GM23338 (cell line): ENCODE measurements around the gene TSPAN1. TPM values are rescaled to one million over a fixed set of nuclear protein-coding genes. Genes with fewer than 3 reads are reported as not detected.

Source experiments
- ATAC-seq: fragments of 200-7000 bp; cut with Tn5 transposase; 3 replicates; pipeline ENCODE4 v1.9.1; 2020
- DNase-seq: peaks from one replicate; pipeline ENCODE4 v3.0.0-alpha.2; 2015; ENCODE audit warnings: low spot score
- H2AFZ ChIP-seq: fragments of 200-600 bp; sonication (generic); 2 replicates; pipeline ENCODE4 v1.8.0; 2016; ENCODE audit warnings: antibody characterized with exemption, mild to moderate bottlenecking, moderate library complexity
- H3F3A ChIP-seq: fragments of 200-600 bp; sonication (generic); replicated peaks from 2 replicates; pipeline ENCODE4 v1.8.0; 2017; ENCODE audit warnings: antibody characterized with exemption, mixed run types, low read depth
- H3K27ac ChIP-seq: fragments of 200-600 bp; sonication (generic); 2 replicates; pipeline ENCODE4 v1.6.1; 2016; ENCODE audit warnings: low read depth
- H3K27me3 ChIP-seq: fragments of 200-600 bp; sonication (generic); 2 replicates; pipeline ENCODE4 v1.8.0; 2016; ENCODE audit warnings: mild to moderate bottlenecking, mixed run types, moderate library complexity; ENCODE audit not compliant: insufficient read depth
- H3K36me3 ChIP-seq: fragments of 200-600 bp; sonication (generic); 2 replicates; pipeline ENCODE4 v1.8.0; 2016; ENCODE audit warnings: mild to moderate bottlenecking; ENCODE audit not compliant: insufficient read depth
- H3K4me1 ChIP-seq: fragments of 200-600 bp; sonication (generic); 2 replicates; pipeline ENCODE4 v1.8.0; 2016; ENCODE audit warnings: mild to moderate bottlenecking, moderate library complexity; ENCODE audit not compliant: insufficient read depth
- H3K4me2 ChIP-seq: fragments of 200-600 bp; sonication (generic); 2 replicates; pipeline ENCODE4 v1.7.1; 2017; ENCODE audit warnings: mixed run types
- H3K4me3 ChIP-seq: fragments of 200-600 bp; sonication (generic); 2 replicates; pipeline ENCODE4 v1.6.1; 2016; ENCODE audit warnings: mixed run types
- H3K79me2 ChIP-seq: fragments of 200-600 bp; sonication (generic); replicated peaks from 2 replicates; pipeline ENCODE4 v1.8.0; 2017; ENCODE audit warnings: mild to moderate bottlenecking; ENCODE audit not compliant: insufficient read depth
- H3K9me2 ChIP-seq: fragments of 200-600 bp; sonication (generic); 2 replicates; pipeline ENCODE4 v1.8.0; 2017; ENCODE audit not compliant: insufficient read depth
- H4K20me1 ChIP-seq: fragments of 200-600 bp; sonication (generic); replicated peaks from 2 replicates; pipeline ENCODE4 v1.8.0; 2017; ENCODE audit warnings: mild to moderate bottlenecking; ENCODE audit not compliant: insufficient read depth
- H3K27ac Mint-ChIP-seq: 2 replicates; pipeline ENCODE4 v1.8.0; 2020; ENCODE audit warnings: inconsistent platforms, mild to moderate bottlenecking, moderate library complexity, mixed read lengths
- H3K27me3 Mint-ChIP-seq: 3 replicates; pipeline ENCODE4 v1.8.0; 2022; ENCODE audit warnings: low read depth, mild to moderate bottlenecking, moderate library complexity, mixed read lengths, inconsistent platforms; ENCODE audit not compliant: insufficient read depth, poor library complexity
- H3K36me3 Mint-ChIP-seq: 3 replicates; pipeline ENCODE4 v1.8.0; 2021; ENCODE audit warnings: low read depth, mild to moderate bottlenecking, inconsistent platforms, moderate library complexity, mixed read lengths
- H3K4me1 Mint-ChIP-seq: 3 replicates; pipeline ENCODE4 v1.8.0; 2020; ENCODE audit warnings: mild to moderate bottlenecking, inconsistent platforms, mixed read lengths
- H3K4me3 Mint-ChIP-seq: 3 replicates; pipeline ENCODE4 v1.8.0; 2021; ENCODE audit warnings: moderate library complexity, mild to moderate bottlenecking, inconsistent platforms, mixed read lengths
- H3K9me3 Mint-ChIP-seq: 3 replicates; pipeline ENCODE4 v1.8.0; 2020; ENCODE audit warnings: moderate library complexity, mild to moderate bottlenecking, inconsistent platforms, mixed read lengths
- CTCF ChIP-seq, 2 experiments: fragments of 200-600 bp in 1 of 2; sonication (generic) in 1 of 2; conservative IDR thresholded peaks; 2 replicates each; pipeline versions ENCODE4 v1.5.1 to v1.6.1; 2016 to 2017; ENCODE audit warnings: antibody characterized with exemption in 2 of 2, low read depth in 2 of 2, mild to moderate bottlenecking in 2 of 2, moderate library complexity in 1 of 2
- JUNB ChIP-seq: IDR thresholded peaks from one replicate; pipeline ENCODE4 v1.6.1; 2016; ENCODE audit warnings: antibody characterized with exemption; ENCODE audit not compliant: unreplicated experiment
- NANOG ChIP-seq: IDR thresholded peaks from 2 replicates; pipeline ENCODE4 v1.6.1; 2016; ENCODE audit warnings: antibody characterized with exemption, borderline replicate concordance
- POLR2AphosphoS5 ChIP-seq: IDR thresholded peaks from 2 replicates; pipeline ENCODE4 v1.6.1; 2016; ENCODE audit warnings: antibody characterized with exemption, low read depth
- REST ChIP-seq: IDR thresholded peaks from one replicate; pipeline ENCODE4 v1.6.1; 2018; ENCODE audit warnings: antibody characterized with exemption; ENCODE audit not compliant: unreplicated experiment
- STAT1 ChIP-seq: IDR thresholded peaks from one replicate; pipeline ENCODE4 v1.6.1; 2016; ENCODE audit warnings: antibody characterized with exemption; ENCODE audit not compliant: unreplicated experiment
- ZNF331 ChIP-seq: fragments of 250-450 bp; sonication (Bioruptor Pico); IDR thresholded peaks from 2 replicates; pipeline ENCODE4 v1.5.0; 2020; ENCODE audit warnings: low read depth, mild to moderate bottlenecking, moderate library complexity
- ZNF462 ChIP-seq: fragments of 250-450 bp; sonication (Bioruptor Pico); IDR thresholded peaks from 2 replicates; pipeline ENCODE4 v1.5.0; 2020; ENCODE audit warnings: mild to moderate bottlenecking, moderate library complexity
- polyA plus RNA-seq: library from polyadenylated mRNA; unstranded; fragments of >200 nt; fragmentation: Nextera tagmentation; extraction: Ambion mirVana; gene quantifications from 2 replicates; pipeline ENCODE4 v1.2.1, GENCODE V29; 2016
- total RNA-seq: library from RNA; depleted of rRNA; stranded (reverse); fragments of >200 nt; shearing (Covaris generic); gene quantifications from 2 replicates; pipeline ENCODE4 v1.2.3, GENCODE V29; 2014

TSPAN1 gene
- total and polyA plus RNA-seq, 2 experiments from 2014 or later = not detected

GRCh38 chr1:46153228-46153627 lies 21.7 kb upstream of the TSPAN1 start (continued):
- no peak for TF ChIP-seq ZNF462 (CRISPR knock-in tag)
- no peak for TF ChIP-seq JUNB

GRCh38 chr1:46153732-46154131 lies 21.2 kb upstream of the TSPAN1 start:
- Histone ChIP-seq H3K36me3 (no peaks in the 10 kb centered on the region), H3K4me3 (no peak overlapping the region)
- TF ChIP-seq CTCF (conservative IDR thresholded peaks at IDR 0.05; ENCODE audit: low read depth in 2 of 2) (no peak), STAT1 (no peak), NANOG (no peak), REST (no peak), ZNF331 (CRISPR knock-in tag) (no peak), POLR2AphosphoS5 (no peak)

More at GRCh38 chr1:46153732-46154131, 21.2 kb upstream of the TSPAN1 start:
- Histone ChIP-seq H3K27me3 (no peaks in the 10 kb centered on the region), H3K79me2 (no peaks in the 10 kb centered on the region), H3F3A (no peaks in the 10 kb centered on the region), H2AFZ (no peak overlapping the region), H4K20me1 (no peaks in the 10 kb centered on the region), H3K9me2 (no peaks in the 10 kb centered on the region), H3K4me1 (no peaks in the 10 kb centered on the region; the same call in 1 of the 2 replicates), H3K27ac (no peak overlapping the region), H3K4me2 (no peak overlapping the region)
- no peaks in the 10 kb centered on the region for H3K36me3 Mint-ChIP-seq
- DNase-seq (no peak), ATAC-seq (no peak)
- peaks cover 2% of the 10 kb centered on the region for H3K4me1 Mint-ChIP-seq
- no peak overlapping the region for H3K27ac Mint-ChIP-seq
- no peaks in the 10 kb centered on the region for H3K9me3 Mint-ChIP-seq
- H3K4me3 Mint-ChIP-seq = no peak overlapping the region
- peaks cover 5% of the 10 kb centered on the region for H3K27me3 Mint-ChIP-seq
